Stomach smooth muscle (tissue), 2 donors: ENCODE measurements around the gene C16orf54.
"Not testable (repeated sequence)": the region's sequence is repeated elsewhere in the genome, so short reads cannot be mapped to it uniquely, and the experiment has no call there.

ENCODE experiments used
- H3K27ac ChIP-seq: one replicate; pipeline ENCODE4 v1.7.0; 2013; ENCODE audit warnings: mild to moderate bottlenecking, low read length, inconsistent platforms
- H3K27me3 ChIP-seq, 2 donors: one replicate each; pipeline ENCODE4 v1.7.0; 2013; ENCODE audit warnings: low read length in 2 of 2; ENCODE audit not compliant: insufficient read depth in 2 of 2, control insufficient read depth in 1 of 2
- H3K36me3 ChIP-seq, 2 donors: one replicate each; pipeline ENCODE4 v1.7.0; 2013; ENCODE audit warnings: low read length in 2 of 2; ENCODE audit not compliant: control insufficient read depth in 2 of 2, insufficient read depth in 2 of 2
- H3K4me1 ChIP-seq: one replicate; pipeline ENCODE4 v1.7.0; 2013; ENCODE audit warnings: low read length; ENCODE audit not compliant: control insufficient read depth, insufficient read depth
- H3K4me3 ChIP-seq, 2 donors: one replicate each; pipeline ENCODE4 v1.7.0; 2013; ENCODE audit warnings: low read length in 2 of 2
- H3K9ac ChIP-seq, 2 donors: one replicate each; pipeline ENCODE4 v1.7.0; 2013; ENCODE audit warnings: low read length in 2 of 2, mild to moderate bottlenecking in 1 of 2
- H3K9me3 ChIP-seq, 2 donors: one replicate each; pipeline ENCODE4 v1.7.0; 2013; ENCODE audit warnings: low read length in 2 of 2; ENCODE audit not compliant: control insufficient read depth in 2 of 2
- donor health status: healthy.
- donor health status: Pancreatic carcinoma.

The C16orf54 gene

GRCh38 chr16:29737713-29738112 lies 8.1 kb downstream of the C16orf54 start:
- Histone ChIP-seq H3K9ac (no peak overlapping the region), H3K36me3 (no peaks in the 10 kb centered on the region), H3K4me1 (no peaks in the 10 kb centered on the region), H3K4me3 (no peak overlapping the region), H3K9me3 (peaks cover 0 to 3% of the 10 kb centered on the region in 2 donors), H3K27me3 (peaks cover 0 to 6% of the 10 kb centered on the region in 2 donors), H3K27ac (no peak overlapping the region)

- Histone ChIP-seq H3K4me1 (no peaks in the 10 kb centered on the region), H3K9me3 (peaks cover 0 to 3% of the 10 kb centered on the region in 2 donors), H3K27me3 (peaks cover 0 to 6% of the 10 kb centered on the region in 2 donors), H3K4me3 (no peak overlapping the region), H3K36me3 (no peaks in the 10 kb centered on the region), H3K27ac (no peak overlapping the region), H3K9ac (no peak overlapping the region)
Measured at GRCh38 chr16:29736764-29737163, 9.0 kb downstream of the C16orf54 start.

DNA sequence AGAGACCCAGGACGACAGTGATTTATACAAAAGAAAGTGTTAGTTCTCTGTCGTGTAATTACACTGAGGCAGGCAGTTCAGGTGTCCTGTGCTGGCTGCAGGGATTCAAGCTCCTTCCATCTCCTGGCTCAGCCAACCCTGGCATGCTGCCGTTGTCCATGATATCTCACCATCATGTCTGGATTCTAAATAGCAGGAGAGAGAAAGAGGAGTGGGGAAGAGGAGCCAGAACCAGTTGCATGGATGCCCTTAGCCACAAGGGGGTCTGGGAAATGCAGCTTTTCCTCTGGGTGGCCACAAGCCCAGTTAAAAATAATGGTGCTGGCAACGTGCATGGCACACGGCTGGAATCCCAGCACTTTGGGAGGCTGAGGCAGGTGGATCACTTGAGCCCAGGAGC lies 9.7 kb downstream of the C16orf54 start:
- H3K4me1 ChIP-seq: no peaks in the 10 kb centered on the region
- no peaks in the 10 kb centered on the region for H3K36me3 ChIP-seq
- peaks cover 0 to 3% of the 10 kb centered on the region in 2 donors for H3K27me3 ChIP-seq
- peaks cover 0 to 3% of the 10 kb centered on the region in 2 donors for H3K9me3 ChIP-seq
- H3K4me3 ChIP-seq: no peak overlapping the region
- H3K9ac ChIP-seq: no peak overlapping the region
- H3K27ac ChIP-seq: no peak overlapping the region

GRCh38 chr16:29734786-29735185 lies 11.0 kb downstream of the C16orf54 start:
- no peaks in the 10 kb centered on the region for H3K4me1 ChIP-seq
- H3K36me3 ChIP-seq: no peaks in the 10 kb centered on the region
- H3K9ac ChIP-seq: no peak overlapping the region
- peaks cover 0 to 3% of the 10 kb centered on the region in 2 donors for H3K9me3 ChIP-seq
- H3K4me3 ChIP-seq: no peak overlapping the region
- H3K27ac ChIP-seq: no peak overlapping the region
- H3K27me3 ChIP-seq: peaks cover 0 to 3% of the 10 kb centered on the region in 2 donors

- not testable (repeated sequence) for H3K36me3 ChIP-seq, H3K9me3 ChIP-seq, H3K27me3 ChIP-seq, H3K27ac ChIP-seq, H3K4me3 ChIP-seq, H3K9ac ChIP-seq, H3K4me1 ChIP-seq
Measured at GRCh38 chr16:29731768-29732601, 13.8 kb downstream of the C16orf54 start.

GRCh38 chr16:29730649-29731048 lies 15.1 kb downstream of the C16orf54 start:
- H3K27ac ChIP-seq: no peak overlapping the region
- H3K4me3 ChIP-seq: no peak overlapping the region
- H3K9ac ChIP-seq: no peak overlapping the region
- H3K36me3 ChIP-seq: no peaks in the 10 kb centered on the region
- no peaks in the 10 kb centered on the region for H3K9me3 ChIP-seq
- H3K4me1 ChIP-seq: no peaks in the 10 kb centered on the region
- peaks cover 0 to 2% of the 10 kb centered on the region in 2 donors for H3K27me3 ChIP-seq

GRCh38 chr16:29729116-29729521 lies 16.7 kb downstream of the C16orf54 start:
- Histone ChIP-seq H3K27ac (no peak overlapping the region), H3K4me1 (no peaks in the 10 kb centered on the region), H3K9ac (no peak overlapping the region), H3K27me3 (peaks cover 0 to 2% of the 10 kb centered on the region in 2 donors), H3K4me3 (no peak overlapping the region), H3K9me3 (no peaks in the 10 kb centered on the region), H3K36me3 (no peaks in the 10 kb centered on the region)

DNA sequence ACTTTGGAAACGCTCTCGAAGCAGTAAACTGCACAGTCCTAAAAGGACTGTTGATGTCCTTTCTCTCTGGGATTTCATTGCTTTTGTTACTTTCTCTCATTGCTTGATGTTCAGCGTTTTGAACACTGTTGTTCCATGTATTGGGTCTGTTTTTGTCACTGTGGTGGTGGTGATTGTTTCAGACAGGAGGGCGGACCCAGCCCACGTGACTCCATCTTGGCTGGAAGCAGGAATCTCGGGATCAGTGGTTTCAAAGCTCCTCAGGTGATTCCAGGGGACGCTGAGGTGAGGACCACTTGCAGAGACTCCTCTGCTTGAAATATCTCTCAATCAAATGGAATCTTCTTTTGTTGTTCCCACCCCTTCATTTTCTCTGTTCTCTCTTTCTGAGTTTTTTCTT lies 18.3 kb downstream of the C16orf54 start:
- peaks cover 0 to 2% of the 10 kb centered on the region in 2 donors for H3K27me3 ChIP-seq
- H3K9me3 ChIP-seq: no peaks in the 10 kb centered on the region
- no peak overlapping the region for H3K4me3 ChIP-seq
- no peak overlapping the region for H3K27ac ChIP-seq
- H3K4me1 ChIP-seq: no peaks in the 10 kb centered on the region
- H3K9ac ChIP-seq: no peak overlapping the region
- no peaks in the 10 kb centered on the region for H3K36me3 ChIP-seq

DNA sequence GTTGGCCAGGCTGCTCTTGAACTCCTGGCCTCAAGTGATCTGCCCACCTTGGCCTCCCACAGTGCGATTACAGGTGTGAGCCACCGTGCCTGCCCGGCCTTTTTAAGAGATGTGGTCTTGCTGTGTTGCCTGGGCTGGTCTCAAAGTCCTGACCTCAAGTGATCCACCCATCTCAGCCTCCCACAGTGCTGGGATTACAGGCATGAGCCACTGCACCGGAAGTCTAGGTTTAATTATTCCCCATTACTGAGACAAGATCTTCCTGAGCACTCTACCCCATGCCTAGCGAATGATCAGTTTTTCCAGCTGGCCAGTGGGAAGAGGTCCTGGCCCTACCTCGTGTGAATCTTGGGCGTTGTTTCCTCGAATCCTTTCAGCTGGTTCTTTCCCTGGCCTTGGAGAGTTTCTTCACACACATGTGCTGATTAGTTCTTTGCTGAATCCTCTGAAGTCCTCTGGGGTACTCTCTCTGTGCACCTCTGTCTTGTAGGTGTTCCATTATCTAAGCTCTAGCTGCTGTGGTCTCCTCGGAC lies 18.9 kb downstream of the C16orf54 start:
- H3K27me3 ChIP-seq: peaks cover 0 to 2% of the 10 kb centered on the region in 2 donors
- H3K9ac ChIP-seq: no peak overlapping the region
- H3K4me3 ChIP-seq: no peak overlapping the region
- H3K27ac ChIP-seq: no peak overlapping the region
- no peaks in the 10 kb centered on the region for H3K36me3 ChIP-seq
- no peaks in the 10 kb centered on the region for H3K9me3 ChIP-seq
- no peaks in the 10 kb centered on the region for H3K4me1 ChIP-seq

- not testable (repeated sequence) for H3K9ac ChIP-seq, H3K27me3 ChIP-seq, H3K4me3 ChIP-seq, H3K36me3 ChIP-seq, H3K4me1 ChIP-seq, H3K27ac ChIP-seq, H3K9me3 ChIP-seq
Measured at GRCh38 chr16:29721167-29721879, 24.5 kb downstream of the C16orf54 start.
